H1 (cell line): ENCODE measurements around the gene FAM168B. TPM values are rescaled to one million over a fixed set of nuclear protein-coding genes. Genes with fewer than 3 reads are reported as not detected.

Experiments used
- CTCF ChIA-PET: fragments of 300-600 bp; sonication (Branson Sonifier 250); formaldehyde crosslinking; loops from one replicate; lab custom pipeline; 2021; ENCODE audit not compliant: partially characterized antibody; lab: Charles Lee
- POLR2A ChIA-PET: fragments of 300-600 bp; sonication (Branson Sonifier 250); formaldehyde crosslinking; loops from one replicate; lab custom pipeline; 2021; ENCODE audit warnings: inconsistent platforms; ENCODE audit not compliant: partially characterized antibody; lab: Charles Lee
- DNase-seq, 2 experiments: peaks; one replicate each; pipeline versions ENCODE4 v3.0.0 to v3.0.0-alpha.2; 2010 to 2022; ENCODE audit warnings: low spot score in 2 of 2, low read depth in 1 of 2, mixed read lengths in 1 of 2
- FAIRE-seq: peaks from 2 replicates; lab custom pipeline; 2011; peaks lifted over from hg19 to GRCh38; lab: Jason Lieb, UNC
- H2AFZ ChIP-seq: 2 replicates; pipeline ENCODE4 v1.8.1; 2012; ENCODE audit warnings: low read length, inconsistent platforms
- H2AK5ac ChIP-seq: 2 replicates; pipeline ENCODE4 v1.6.1; 2013; ENCODE audit warnings: low read depth, low read length
- H2BK120ac ChIP-seq: replicated peaks from 2 replicates; pipeline ENCODE3; 2013; ENCODE audit warnings: low read depth, low read length, inconsistent platforms
- H2BK12ac ChIP-seq: 2 replicates; pipeline ENCODE4 v1.6.1; 2013; ENCODE audit warnings: low read depth, low read length
- H2BK15ac ChIP-seq: 2 replicates; pipeline ENCODE4 v1.6.1; 2013; ENCODE audit warnings: low read length
- H2BK20ac ChIP-seq: 2 replicates; pipeline ENCODE4 v1.6.1; 2013; ENCODE audit warnings: low read length
- H2BK5ac ChIP-seq: 2 replicates; pipeline ENCODE4 v1.6.1; 2013; ENCODE audit warnings: low read depth, low read length
- H3K14ac ChIP-seq: 2 replicates; pipeline ENCODE4 v1.6.1; 2013; ENCODE audit warnings: inconsistent platforms; ENCODE audit not compliant: insufficient read length
- H3K18ac ChIP-seq: 2 replicates; pipeline ENCODE4 v1.6.1; 2013; ENCODE audit warnings: low read length; ENCODE audit errors: extremely low read depth
- H3K23ac ChIP-seq: 2 replicates; pipeline ENCODE4 v1.6.1; 2013; ENCODE audit warnings: inconsistent platforms; ENCODE audit not compliant: insufficient read length
- H3K23me2 ChIP-seq: 2 replicates; pipeline ENCODE4 v1.6.1; 2013; ENCODE audit warnings: low read depth, low read length
- H3K27ac ChIP-seq: 2 replicates; pipeline ENCODE4 v1.6.1; 2011; ENCODE audit warnings: low read depth, low read length, inconsistent platforms
- H3K27me3 ChIP-seq, 4 experiments: replicated peaks in 1 of 4; 1 replicate in 1 of 4; 2 replicates in 3 of 4; pipeline versions ENCODE4 v1.6.1 to v1.8.1; 2011 to 2013; ENCODE audit warnings: low read length in 3 of 4, mild to moderate bottlenecking in 3 of 4, inconsistent platforms in 2 of 4, mixed read lengths in 2 of 4, moderate library complexity in 1 of 4; ENCODE audit not compliant: control insufficient read depth in 3 of 4, insufficient read depth in 3 of 4; ENCODE audit errors: extremely low read depth in 1 of 4
- H3K36me3 ChIP-seq, 4 experiments: 2 replicates each; pipeline versions ENCODE4 v1.6.1 to v1.8.1; 2011 to 2013; ENCODE audit warnings: mild to moderate bottlenecking in 4 of 4, low read length in 3 of 4, moderate library complexity in 2 of 4, control low read depth in 1 of 4, inconsistent platforms in 1 of 4; ENCODE audit not compliant: insufficient read depth in 4 of 4, control insufficient read depth in 2 of 4
- H3K4ac ChIP-seq: replicated peaks from 2 replicates; pipeline ENCODE3; 2013; ENCODE audit warnings: low read length, low read depth, mixed read lengths, inconsistent platforms; ENCODE audit not compliant: insufficient read length
- H3K4me1 ChIP-seq, 4 experiments: replicated peaks in 1 of 4; 1 replicate in 1 of 4; 2 replicates in 3 of 4; pipeline versions ENCODE4 v1.6.1 to v1.8.1; 2011 to 2013; ENCODE audit warnings: low read length in 3 of 4, inconsistent platforms in 2 of 4, mixed read lengths in 1 of 4; ENCODE audit not compliant: insufficient read depth in 4 of 4, control insufficient read depth in 3 of 4
- H3K4me2 ChIP-seq, 2 experiments: 2 replicates each; pipeline versions ENCODE4 v1.6.1 to v1.8.1; 2011 to 2013; ENCODE audit warnings: low read depth in 2 of 2, low read length in 2 of 2, control low read depth in 1 of 2, inconsistent platforms in 1 of 2, mild to moderate bottlenecking in 1 of 2; ENCODE audit not compliant: insufficient read depth in 1 of 2
- H3K4me3 ChIP-seq, 4 experiments: fragments of 200-600, 300-600 bp in 1 of 4; sonication (generic), shearing (Covaris generic), sonication (Bioruptor Twin) in 1 of 4; 2 replicates each; pipeline versions ENCODE4 v1.5.1 to v1.8.1; 2011 to 2016; ENCODE audit warnings: low read length in 4 of 4, low read depth in 3 of 4, control low read depth in 2 of 4, inconsistent platforms in 2 of 4, mild to moderate bottlenecking in 2 of 4, mixed read lengths in 1 of 4, moderate library complexity in 1 of 4; ENCODE audit not compliant: insufficient read depth in 2 of 4; ENCODE audit errors: extremely low read depth in 1 of 4
- H3K56ac ChIP-seq: replicated peaks from 2 replicates; pipeline ENCODE3; 2013; ENCODE audit warnings: low read depth, mild to moderate bottlenecking, mixed read lengths, low read length, inconsistent platforms; ENCODE audit not compliant: insufficient read length
- H3K79me1 ChIP-seq: 2 replicates; pipeline ENCODE4 v1.6.1; 2013; ENCODE audit warnings: low read depth, low read length, control low read depth
- H3K79me2 ChIP-seq, 2 experiments: 2 replicates each; pipeline versions ENCODE4 v1.6.1 to v1.8.1; 2012 to 2013; ENCODE audit warnings: low read length in 2 of 2, mild to moderate bottlenecking in 2 of 2, inconsistent platforms in 1 of 2; ENCODE audit not compliant: insufficient read depth in 2 of 2, control insufficient read depth in 1 of 2
- H3K9ac ChIP-seq, 4 experiments: replicated peaks in 1 of 4; 1 replicate in 1 of 4; 2 replicates in 3 of 4; pipeline versions ENCODE4 v1.6.1 to v1.8.1; 2011 to 2013; ENCODE audit warnings: low read depth in 3 of 4, low read length in 3 of 4, control low read depth in 2 of 4, mild to moderate bottlenecking in 2 of 4, moderate library complexity in 2 of 4, inconsistent platforms in 1 of 4; ENCODE audit errors: extremely low read depth in 1 of 4
- H3K9me3 ChIP-seq, 2 experiments: 2 replicates each; pipeline versions ENCODE4 v1.6.1 to v1.8.1; 2012 to 2013; ENCODE audit warnings: mild to moderate bottlenecking in 2 of 2, moderate library complexity in 2 of 2, control low read depth in 1 of 2, inconsistent platforms in 1 of 2, low read depth in 1 of 2, low read length in 1 of 2, mixed read lengths in 1 of 2; ENCODE audit not compliant: insufficient read depth in 2 of 2
- H4K20me1 ChIP-seq, 2 experiments: replicated peaks in 1 of 2; 2 replicates each; pipeline versions ENCODE3 to v1.8.1; 2011 to 2013; ENCODE audit warnings: inconsistent platforms in 2 of 2, low read length in 2 of 2, mild to moderate bottlenecking in 1 of 2; ENCODE audit not compliant: insufficient read depth in 2 of 2, control insufficient read depth in 1 of 2
- H4K5ac ChIP-seq: 2 replicates; pipeline ENCODE4 v1.6.1; 2013; ENCODE audit warnings: low read length, low read depth, mixed read lengths, inconsistent platforms; ENCODE audit not compliant: insufficient read length
- H4K8ac ChIP-seq: 2 replicates; pipeline ENCODE4 v1.8.0; 2013; ENCODE audit warnings: mild to moderate bottlenecking, moderate library complexity, low read length, inconsistent platforms; ENCODE audit not compliant: insufficient read depth; ENCODE audit errors: extremely low read depth
- H4K91ac ChIP-seq: replicated peaks from 2 replicates; pipeline ENCODE3; 2013; ENCODE audit warnings: low read length, mixed read lengths, inconsistent platforms; ENCODE audit not compliant: insufficient read length
- BACH1 ChIP-seq: IDR thresholded peaks from 2 replicates; pipeline ENCODE4 v1.6.1; 2012; ENCODE audit warnings: low read length, improper control_type of control experiment
- BRCA1 ChIP-seq: IDR thresholded peaks from 2 replicates; pipeline ENCODE4 v1.6.1; 2012; ENCODE audit warnings: low read depth, low read length, improper control_type of control experiment
- CBX8 ChIP-seq: fragments of 300-800, 300-1000 bp; sonication (generic); IDR thresholded peaks from 2 replicates; pipeline ENCODE4 v1.7.1; 2016; ENCODE audit warnings: low read depth, low read length, borderline replicate concordance
- CEBPB ChIP-seq: IDR thresholded peaks from 2 replicates; pipeline ENCODE4 v1.6.1; 2012; ENCODE audit warnings: low read depth, low read length
- CHD1 ChIP-seq: IDR thresholded peaks from 2 replicates; pipeline ENCODE4 v1.6.1; 2012; ENCODE audit warnings: low read depth, low read length, improper control_type of control experiment
- EGR1 ChIP-seq: IDR thresholded peaks from 2 replicates; pipeline ENCODE4 v1.6.1; 2011; ENCODE audit warnings: low read depth, low read length, borderline replicate concordance
- GABPA ChIP-seq: IDR thresholded peaks from 2 replicates; pipeline ENCODE4 v1.6.1; 2011; ENCODE audit warnings: mild to moderate bottlenecking, low read length, moderate library complexity, borderline replicate concordance; ENCODE audit not compliant: insufficient read depth
- KDM5A ChIP-seq: fragments of 200-600 bp; IDR thresholded peaks from 2 replicates; pipeline ENCODE4 v1.7.1; 2012; ENCODE audit warnings: mild to moderate bottlenecking, low read length, inconsistent platforms, mixed read lengths
- POLR2AphosphoS5 ChIP-seq: IDR thresholded peaks from 2 replicates; pipeline ENCODE4 v1.6.1; 2011; ENCODE audit warnings: low read depth, low read length
- SAP30 ChIP-seq: fragments of 300-600 bp; sonication (generic); IDR thresholded peaks from 2 replicates; pipeline ENCODE4 v1.7.1; 2012; ENCODE audit warnings: low read length, moderate library complexity, mild to moderate bottlenecking, inconsistent platforms; ENCODE audit not compliant: insufficient read depth, insufficient replicate concordance
- SIX5 ChIP-seq: IDR thresholded peaks from 2 replicates; pipeline ENCODE4 v1.6.1; 2011; ENCODE audit warnings: mild to moderate bottlenecking, low read depth, low read length
- SUZ12 ChIP-seq: fragments of 200-600 bp; sonication (generic); IDR thresholded peaks from 2 replicates; pipeline ENCODE4 v1.6.1; 2012; ENCODE audit warnings: mild to moderate bottlenecking, inconsistent platforms, low read length, moderate library complexity, mixed read lengths
- TAF7 ChIP-seq: optimal IDR thresholded peaks from 2 replicates; pipeline ENCODE3; 2011; ENCODE audit warnings: low read depth, mild to moderate bottlenecking, inconsistent platforms, low read length, moderate library complexity, borderline replicate concordance
- WGBS, 2 experiments: shearing (Covaris generic) in 1 of 2; methylation state at CpG; one replicate each; pipeline versions ENCODE4 v1.1.6 to v1.1.7; 2013 to 2015; ENCODE audit warnings: low lambda C conversion rate in 2 of 2, mixed read lengths in 2 of 2, inconsistent platforms in 1 of 2, low coverage in 1 of 2, missing lambda C conversion rate in 1 of 2; ENCODE audit not compliant: insufficient replicate concordance in 2 of 2, insufficient coverage in 1 of 2, insufficient read length in 1 of 2; ENCODE audit errors: extremely low coverage in 1 of 2, missing lambda C conversion rate in 1 of 2; 5-methylcytosine and 5-hydroxymethylcytosine counted together
- polyA plus RNA-seq, 7 experiments: library from polyadenylated mRNA; depleted of rRNA in 3 of 7; stranded (reverse) in 5 of 7; unstranded in 2 of 7; fragments of >200 nt in 5 of 7; fragments of 200-250 nt in 2 of 7; gene quantifications; 1 replicate in 5 of 7; 2 replicates in 1 of 7; 4 replicates in 1 of 7; pipeline versions ENCODE4 v1.2.1 to v1.2.3, GENCODE V29; 2011 to 2013; ENCODE audit warnings: missing spikeins in 2 of 7, mixed read lengths in 2 of 7
- total RNA-seq: library from RNA; stranded (reverse); fragmentation: NEBNext Ultra II Directional; extraction: Animal tissue kit (Norgen Biotek cat#: 25700); gene quantifications from 2 replicates; pipeline ENCODE4 v1.2.1, GENCODE V29; 2021

FAM168B gene
- total and polyA plus RNA-seq, 2 of the 8 experiments (the other 6 are each of a cell fraction or from before 2014, with no cell fraction given), result 61.9 to 123 TPM

DNA sequence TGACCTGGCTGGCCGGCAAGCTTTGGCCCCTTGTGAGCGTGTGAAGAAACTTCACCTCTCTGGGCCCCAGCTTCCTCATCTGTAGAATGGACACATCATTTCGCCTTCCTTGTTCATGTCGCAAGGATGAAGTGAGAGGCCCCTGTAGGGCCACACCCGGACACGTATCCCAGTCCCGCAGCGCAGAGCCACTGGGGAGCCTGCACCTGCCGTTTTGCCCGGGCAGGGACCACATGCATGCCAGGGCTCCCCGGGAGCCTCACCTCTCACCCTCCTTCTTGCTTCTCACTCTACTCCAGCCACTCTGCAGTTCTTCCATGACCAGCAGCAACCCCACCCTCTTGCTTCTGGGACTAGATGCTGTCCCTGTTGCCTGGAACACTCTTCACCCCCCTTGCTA lies 77.5 kb downstream of the FAM168B start:
- no peak overlapping the region for H2BK5ac ChIP-seq
- H2AK5ac ChIP-seq, result no peak overlapping the region
- H3K4me2 ChIP-seq, result no peak overlapping the region
- H3K23ac ChIP-seq, result no peak overlapping the region
- no peak overlapping the region for H4K8ac ChIP-seq
- H2BK15ac ChIP-seq, result no peak overlapping the region
- no peak overlapping the region for H3K4ac ChIP-seq
- H3K27ac ChIP-seq, result no peak overlapping the region
- no peak overlapping the region for H4K91ac ChIP-seq
- H3K56ac ChIP-seq, result no peak overlapping the region
- no peak for TF ChIP-seq POLR2AphosphoS5
- no peak for TF ChIP-seq CBX8
- no peak for TF ChIP-seq KDM5A
- TF ChIP-seq EGR1, result no peak
- TF ChIP-seq TAF7, result no peak
- TF ChIP-seq CHD1, result no peak
- TF ChIP-seq GABPA, result no peak
- TF ChIP-seq SIX5, result no peak
- no peak for TF ChIP-seq SUZ12
- no peak for TF ChIP-seq BACH1
- TF ChIP-seq SAP30, result no peak
- no peak for TF ChIP-seq CEBPB
- TF ChIP-seq BRCA1, result no peak
- H2BK20ac ChIP-seq, result no peak overlapping the region
- no peaks in the 10 kb centered on the region for H3K79me2 ChIP-seq
- DNase-seq (no peak), FAIRE-seq (no peak)
- ChIA-PET POLR2A (no interaction called here), CTCF (interaction anchor here (2.2 kb wide), 1 partner anchor 11 kb away, joined by 7 read pairs; no protein-coding TSS in a partner anchor)
- no peak overlapping the region for H3K14ac ChIP-seq
- H2BK120ac ChIP-seq, result no peak overlapping the region
- 92% methylated on average over 11 of the region's 11 CpGs; no CpG with 5 or more reads in 1 of the 2 experiments for WGBS, 2 experiments
- no peaks in the 10 kb centered on the region for H3K79me1 ChIP-seq
- H3K27me3 ChIP-seq, result no peaks in the 10 kb centered on the region
- H3K36me3 ChIP-seq, result no peaks in the 10 kb centered on the region
- H3K9me3 ChIP-seq, result no peaks in the 10 kb centered on the region
- no peak overlapping the region for H3K4me3 ChIP-seq
- no peak overlapping the region for H4K5ac ChIP-seq
- H2BK12ac ChIP-seq, result no peak overlapping the region
- H3K9ac ChIP-seq, result no peak overlapping the region
- no peaks in the 10 kb centered on the region for H3K23me2 ChIP-seq
- peaks cover 0 to 3% (median 0%) of the 10 kb centered on the region in 4 experiments; a peak in 2 of 7 replicates for H3K4me1 ChIP-seq
- no peak overlapping the region for H2AFZ ChIP-seq
- no peak overlapping the region for H3K18ac ChIP-seq
- H4K20me1 ChIP-seq, result no peaks in the 10 kb centered on the region
